DND-41 (cell line): ENCODE measurements around the gene PPP1R1B.

Experiments
- ATAC-seq: fragments of 200-7000 bp; cut with Tn5 transposase; 3 replicates; pipeline ENCODE4 v1.9.1; 2021; ENCODE audit warnings: low read depth; ENCODE audit not compliant: insufficient read depth
- DNase-seq: peaks from one replicate; pipeline ENCODE4 v3.0.0-alpha.2; 2020
- H2AFZ ChIP-seq: 2 replicates; pipeline ENCODE4 v1.6.0; 2012; ENCODE audit warnings: low read depth, low read length
- H3K27ac ChIP-seq: 2 replicates; pipeline ENCODE4 v1.5.1; 2012; ENCODE audit warnings: low read length, inconsistent platforms
- H3K27me3 ChIP-seq: fragments of 200-600 bp; sonication (generic); 2 replicates; pipeline ENCODE4 v1.6.0; 2012; ENCODE audit warnings: low read length, mild to moderate bottlenecking, inconsistent platforms; ENCODE audit not compliant: insufficient read depth, poor library complexity
- H3K36me3 ChIP-seq: 2 replicates; pipeline ENCODE4 v1.5.1; 2012; ENCODE audit warnings: low read length, inconsistent platforms; ENCODE audit not compliant: insufficient read depth
- H3K4me1 ChIP-seq: 2 replicates; pipeline ENCODE4 v1.5.1; 2012; ENCODE audit warnings: mild to moderate bottlenecking, low read length; ENCODE audit not compliant: insufficient read depth
- H3K4me2 ChIP-seq: 2 replicates; pipeline ENCODE4 v1.6.0; 2012; ENCODE audit warnings: mild to moderate bottlenecking, moderate library complexity, low read length, inconsistent platforms; ENCODE audit not compliant: insufficient read depth
- H3K4me3 ChIP-seq, 2 experiments: fragments of 200-600 bp in 1 of 2; shearing (Covaris generic) in 1 of 2; 2 replicates each; pipeline ENCODE4 v1.5.1; 2012 to 2016; ENCODE audit warnings: inconsistent platforms in 2 of 2, low read length in 2 of 2, mild to moderate bottlenecking in 2 of 2, low read depth in 1 of 2, moderate library complexity in 1 of 2
- H3K79me2 ChIP-seq: 2 replicates; pipeline ENCODE4 v1.6.0; 2012; ENCODE audit warnings: low read length, inconsistent platforms; ENCODE audit not compliant: insufficient read depth
- H3K9ac ChIP-seq: 2 replicates; pipeline ENCODE4 v1.6.0; 2012; ENCODE audit warnings: low read depth, mild to moderate bottlenecking, inconsistent platforms, low read length, moderate library complexity
- H3K9me3 ChIP-seq: 2 replicates; pipeline ENCODE4 v1.5.1; 2012; ENCODE audit warnings: low read length, moderate library complexity, mild to moderate bottlenecking, inconsistent platforms; ENCODE audit not compliant: insufficient read depth, severe bottlenecking
- H4K20me1 ChIP-seq: 2 replicates; pipeline ENCODE4 v1.6.0; 2012; ENCODE audit warnings: low read length; ENCODE audit not compliant: insufficient read depth
- EZH2 ChIP-seq: IDR thresholded peaks from 3 replicates; pipeline ENCODE4 v1.6.1; 2012; ENCODE audit warnings: borderline replicate concordance, low read depth, mild to moderate bottlenecking, moderate library complexity, low read length, inconsistent platforms; ENCODE audit not compliant: severe bottlenecking
- TF ChIP-seq, protein P1 (sequence below): IDR thresholded peaks from 2 replicates; pipeline ENCODE4 v1.5.1; 2012; ENCODE audit warnings: borderline replicate concordance, low read length, moderate library complexity, mild to moderate bottlenecking; ENCODE audit not compliant: poor library complexity, severe bottlenecking; ENCODE audit errors: extremely low read depth

The PPP1R1B gene

DNA sequence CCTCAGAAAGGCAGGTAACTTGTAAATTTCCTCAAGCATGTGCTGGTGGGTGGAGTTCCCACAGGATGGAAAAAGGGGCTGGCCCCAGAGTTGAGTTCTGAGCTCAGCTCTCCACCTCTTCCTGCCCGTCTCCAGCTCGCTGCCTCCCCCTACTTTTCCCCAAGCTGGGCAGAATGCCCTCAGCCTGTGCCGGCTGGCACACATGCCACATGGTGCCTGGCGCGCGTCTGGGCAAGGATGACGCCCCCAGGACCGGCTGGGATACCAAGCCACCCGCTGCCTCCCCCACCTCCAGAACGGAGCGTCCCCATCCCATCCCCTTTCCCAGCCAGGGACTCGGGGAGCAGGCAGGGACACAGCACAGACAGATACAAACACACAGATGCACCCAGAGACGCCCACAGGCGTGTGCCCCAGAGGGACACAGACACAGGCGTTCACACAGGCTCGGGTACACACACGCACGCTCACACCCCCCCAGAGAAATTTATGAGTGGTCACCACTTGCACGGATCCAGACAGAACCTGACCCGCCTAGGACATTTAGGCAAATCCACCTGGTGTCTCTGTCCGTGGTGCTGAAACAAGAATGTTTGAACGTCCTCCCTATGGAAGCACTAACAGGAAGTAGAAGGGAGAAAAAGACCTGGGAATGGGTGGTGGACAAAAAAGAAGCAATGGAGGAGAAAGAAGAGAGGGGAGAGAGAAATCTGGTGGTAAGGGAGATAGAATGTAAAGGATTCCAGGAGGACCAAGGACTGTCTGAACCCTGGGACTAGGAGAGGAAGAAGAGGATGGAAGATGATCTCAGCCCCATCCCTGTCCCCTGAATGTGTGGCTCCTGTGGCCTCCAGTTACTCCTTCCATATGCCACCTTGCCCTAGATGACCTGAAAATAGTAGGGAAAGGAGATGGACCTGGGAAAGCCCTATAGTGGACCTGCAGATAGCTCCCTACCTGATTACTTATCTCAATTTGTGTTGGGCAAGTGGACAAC, 34.5 kb upstream of the PPP1R1B start:
- TF ChIP-seq, protein P1, sequence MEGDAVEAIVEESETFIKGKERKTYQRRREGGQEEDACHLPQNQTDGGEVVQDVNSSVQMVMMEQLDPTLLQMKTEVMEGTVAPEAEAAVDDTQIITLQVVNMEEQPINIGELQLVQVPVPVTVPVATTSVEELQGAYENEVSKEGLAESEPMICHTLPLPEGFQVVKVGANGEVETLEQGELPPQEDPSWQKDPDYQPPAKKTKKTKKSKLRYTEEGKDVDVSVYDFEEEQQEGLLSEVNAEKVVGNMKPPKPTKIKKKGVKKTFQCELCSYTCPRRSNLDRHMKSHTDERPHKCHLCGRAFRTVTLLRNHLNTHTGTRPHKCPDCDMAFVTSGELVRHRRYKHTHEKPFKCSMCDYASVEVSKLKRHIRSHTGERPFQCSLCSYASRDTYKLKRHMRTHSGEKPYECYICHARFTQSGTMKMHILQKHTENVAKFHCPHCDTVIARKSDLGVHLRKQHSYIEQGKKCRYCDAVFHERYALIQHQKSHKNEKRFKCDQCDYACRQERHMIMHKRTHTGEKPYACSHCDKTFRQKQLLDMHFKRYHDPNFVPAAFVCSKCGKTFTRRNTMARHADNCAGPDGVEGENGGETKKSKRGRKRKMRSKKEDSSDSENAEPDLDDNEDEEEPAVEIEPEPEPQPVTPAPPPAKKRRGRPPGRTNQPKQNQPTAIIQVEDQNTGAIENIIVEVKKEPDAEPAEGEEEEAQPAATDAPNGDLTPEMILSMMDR = no peak
- no peak for TF ChIP-seq EZH2
- ATAC-seq (peak; percentile 66; the same call in 2 of the 3 replicates), DNase-seq (peak; percentile 59)
- Histone ChIP-seq H3K79me2 (no peaks in the 10 kb centered on the region), H3K36me3 (no peaks in the 10 kb centered on the region), H3K4me1 (no peaks in the 10 kb centered on the region), H4K20me1 (peaks cover 7% of the 10 kb centered on the region; the same call in 1 of the 2 replicates), H3K27ac (no peak overlapping the region), H3K9ac (no peak overlapping the region), H3K27me3 (no peaks in the 10 kb centered on the region), H2AFZ (no peak overlapping the region), H3K4me2 (no peak overlapping the region), H3K9me3 (no peaks in the 10 kb centered on the region), H3K4me3 (no peak overlapping the region)

DNA sequence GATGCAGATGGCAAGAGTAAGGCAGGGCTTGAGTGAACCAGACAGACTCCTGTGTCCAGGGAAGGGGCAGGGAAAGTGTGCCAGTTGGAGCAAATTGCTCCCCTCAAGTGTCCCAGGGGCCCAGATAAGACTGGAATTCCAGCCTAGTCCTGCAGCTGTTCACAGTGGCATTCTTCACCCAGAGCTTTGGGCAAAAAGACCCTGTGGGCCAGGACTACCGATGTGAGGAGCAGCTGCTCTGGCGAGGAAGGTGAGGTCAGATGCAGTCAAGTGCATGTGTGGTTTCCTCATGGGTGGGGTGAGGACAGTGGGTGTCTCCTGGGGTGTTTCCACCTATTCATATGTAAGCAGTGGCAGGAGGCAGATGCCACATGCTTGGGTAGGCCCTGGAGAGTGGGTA, 33.4 kb upstream of the PPP1R1B start:
- ATAC-seq = no peak
- H2AFZ ChIP-seq = no peak overlapping the region
- H3K27ac ChIP-seq = no peak overlapping the region
- H3K9ac ChIP-seq = no peak overlapping the region
- H3K4me2 ChIP-seq = no peak overlapping the region
- no peaks in the 10 kb centered on the region for H3K36me3 ChIP-seq
- H3K4me3 ChIP-seq = no peak overlapping the region
- H3K4me1 ChIP-seq = no peaks in the 10 kb centered on the region
- H4K20me1 ChIP-seq = peaks cover 7% of the 10 kb centered on the region; the same call in 1 of the 2 replicates
- H3K27me3 ChIP-seq = peaks cover 4% of the 10 kb centered on the region
- no peak for TF ChIP-seq EZH2
- no peaks in the 10 kb centered on the region for H3K79me2 ChIP-seq
- H3K9me3 ChIP-seq = no peaks in the 10 kb centered on the region
- DNase-seq = no peak

DNA sequence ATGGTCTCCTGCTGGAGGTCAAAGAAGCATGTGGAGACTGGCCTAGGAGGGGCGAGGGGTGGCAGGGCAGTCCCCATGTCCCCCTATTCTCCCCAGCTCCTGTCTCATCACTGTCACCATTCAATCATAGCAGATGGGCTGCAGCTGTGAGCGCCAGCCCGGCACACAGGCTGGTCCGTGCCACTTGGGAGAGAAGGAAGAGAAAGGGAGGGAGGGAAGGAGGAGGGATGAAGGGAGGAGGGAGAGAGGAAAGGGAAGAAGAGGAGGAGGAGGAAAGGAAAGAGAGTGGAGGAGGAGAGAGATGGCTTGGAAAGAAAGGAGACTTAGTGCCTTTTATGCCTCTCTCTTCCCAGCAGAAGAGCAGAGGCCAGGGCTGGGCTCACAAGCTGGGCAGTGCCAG, 31.5 kb upstream of the PPP1R1B start:
- Histone ChIP-seq H3K36me3 (no peaks in the 10 kb centered on the region), H3K4me1 (no peaks in the 10 kb centered on the region), H4K20me1 (peaks cover 7% of the 10 kb centered on the region; the same call in 1 of the 2 replicates), H3K9ac (no peak overlapping the region), H3K9me3 (no peaks in the 10 kb centered on the region), H3K27me3 (peaks cover 18% of the 10 kb centered on the region), H2AFZ (no peak overlapping the region), H3K4me2 (no peak overlapping the region), H3K4me3 (no peak overlapping the region), H3K79me2 (no peaks in the 10 kb centered on the region), H3K27ac (no peak overlapping the region)
- ATAC-seq (no peak), DNase-seq (no peak)
- TF ChIP-seq, protein P1 = no peak
- TF ChIP-seq EZH2 = no peak

DNA sequence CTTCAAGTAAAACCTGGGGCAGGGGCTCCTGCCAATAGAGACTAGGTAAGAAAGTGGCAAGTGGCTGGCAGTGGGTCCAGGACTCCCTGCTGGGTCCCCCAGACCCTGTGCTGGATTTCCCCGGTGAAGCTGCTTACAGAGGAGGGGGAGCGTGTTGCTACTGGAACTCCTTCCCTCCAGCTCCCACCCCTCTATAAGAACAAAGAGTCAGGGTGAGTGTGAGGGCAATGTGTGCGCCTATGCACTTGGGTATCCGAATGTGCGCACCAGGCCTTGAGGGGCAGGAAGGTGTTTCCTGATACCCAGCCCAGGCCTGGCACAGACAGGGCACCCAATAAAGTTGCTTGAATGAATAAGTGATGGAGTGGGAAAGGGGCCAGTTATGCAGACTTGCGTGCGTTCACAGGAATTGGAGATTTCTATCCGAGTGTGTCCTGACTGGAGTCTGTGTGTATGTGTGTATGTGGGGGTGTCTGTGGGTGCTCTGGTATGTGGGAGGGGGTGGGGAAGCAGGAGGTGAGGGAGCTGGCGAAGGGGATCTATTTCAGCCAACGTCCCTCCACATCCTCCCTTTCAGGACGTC, 30.7 kb upstream of the PPP1R1B start:
- ATAC-seq = no peak
- Histone ChIP-seq H3K9me3 (no peaks in the 10 kb centered on the region), H2AFZ (no peak overlapping the region), H3K4me3 (no peak overlapping the region), H3K27ac (no peak overlapping the region), H3K4me2 (no peak overlapping the region), H3K36me3 (no peaks in the 10 kb centered on the region), H3K79me2 (no peaks in the 10 kb centered on the region), H4K20me1 (peaks cover 7% of the 10 kb centered on the region; the same call in 1 of the 2 replicates), H3K4me1 (no peaks in the 10 kb centered on the region), H3K9ac (no peak overlapping the region), H3K27me3 (peaks cover 26% of the 10 kb centered on the region)
- TF ChIP-seq, protein P1 = no peak
- TF ChIP-seq EZH2 = no peak
- DNase-seq = no peak
